Caco-2 (cell line): Measurements from ENCODE around the gene ECEL1. TPM values are rescaled to one million over a fixed set of nuclear protein-coding genes. Genes with fewer than 3 reads are reported as not detected.
"Not testable (repeated sequence)": the region's sequence is repeated elsewhere in the genome, so short reads cannot be mapped to it uniquely, and the experiment has no call there.

Source experiments
- BruUV-seq: library from RNA; stranded (reverse); fragments of 400-500 nt; replicated peaks from 2 replicates; lab custom pipeline; 2021; lab: Mats Ljungman, UMichigan
- CTCF ChIA-PET: fragments of 300-600 bp; sonication (Branson Sonifier 250); formaldehyde crosslinking; loops from one replicate; lab custom pipeline; 2022; ENCODE audit warnings: antibody characterized with exemption; lab: Charles Lee
- POLR2A ChIA-PET: fragments of 300-600 bp; sonication (Branson Sonifier 250); formaldehyde crosslinking; loops from one replicate; lab custom pipeline; 2022; ENCODE audit warnings: antibody characterized with exemption; lab: Charles Lee
- DNase-seq, 2 experiments: peaks; one replicate each; pipeline versions ENCODE4 v3.0.0 to v3.0.0-alpha.2; 2020 to 2022
- H3K27me3 ChIP-seq: replicated peaks from 2 replicates; pipeline ENCODE4 v1.6.0; 2011; ENCODE audit warnings: low read length; ENCODE audit not compliant: control insufficient read depth, insufficient read depth
- H3K36me3 ChIP-seq: 2 replicates; pipeline ENCODE4 v1.5.1; 2011; ENCODE audit warnings: low read length; ENCODE audit not compliant: control insufficient read depth, insufficient read depth
- H3K4me1 ChIP-seq: fragments of 250-450 bp; sonication (Bioruptor Pico); 2 replicates; pipeline ENCODE4 v1.5.1; 2020; ENCODE audit warnings: mild to moderate bottlenecking
- H3K4me3 ChIP-seq: 2 replicates; pipeline ENCODE4 v1.5.1; 2011; ENCODE audit warnings: low read depth, mild to moderate bottlenecking, control low read depth, low read length
- H3K9me3 ChIP-seq: fragments of 250-450 bp; sonication (Bioruptor Pico); 2 replicates; pipeline ENCODE4 v1.5.1; 2020; ENCODE audit warnings: mild to moderate bottlenecking, moderate library complexity
- H3K27ac Mint-ChIP-seq: one replicate; pipeline ENCODE4 v1.8.0; 2022; ENCODE audit warnings: mixed read lengths; ENCODE audit not compliant: unreplicated experiment
- H3K27me3 Mint-ChIP-seq: one replicate; pipeline ENCODE4 v1.8.0; 2022; ENCODE audit warnings: mixed read lengths; ENCODE audit not compliant: insufficient read depth, unreplicated experiment
- H3K36me3 Mint-ChIP-seq: one replicate; pipeline ENCODE4 v1.8.0; 2022; ENCODE audit warnings: mild to moderate bottlenecking, mixed read lengths; ENCODE audit not compliant: insufficient read depth, unreplicated experiment
- H3K4me1 Mint-ChIP-seq: one replicate; pipeline ENCODE4 v1.8.0; 2022; ENCODE audit warnings: low read depth, mixed read lengths; ENCODE audit not compliant: unreplicated experiment
- H3K4me3 Mint-ChIP-seq: one replicate; pipeline ENCODE4 v1.8.0; 2022; ENCODE audit warnings: mild to moderate bottlenecking, moderate library complexity, mixed read lengths; ENCODE audit not compliant: unreplicated experiment
- H3K9me3 Mint-ChIP-seq: one replicate; pipeline ENCODE4 v1.8.0; 2022; ENCODE audit warnings: mixed read lengths; ENCODE audit not compliant: unreplicated experiment
- intact Hi-C: fragments of 100-400 bp; cut with micrococcal nuclease; formaldehyde crosslinking; loops from one replicate; pipeline ENCODE4 v1.10.0; 2022; ENCODE audit not compliant: unreplicated experiment
- total RNA-seq: library from RNA; stranded (reverse); gene quantifications from 2 replicates; pipeline ENCODE4 v1.2.3, GENCODE V29; 2022
- TF ChIP-seq, protein P1 (sequence below), 2 experiments: fragments of 200-600 bp in 1 of 2; IDR thresholded peaks; 1 replicate in 1 of 2; 2 replicates in 1 of 2; pipeline versions ENCODE4 v1.5.1 to v1.8.0; 2011 to 2022; ENCODE audit warnings: antibody characterized with exemption in 1 of 2, control low read depth in 1 of 2, inconsistent platforms in 1 of 2, low read depth in 1 of 2, low read length in 1 of 2, mild to moderate bottlenecking in 1 of 2, moderate library complexity in 1 of 2; ENCODE audit not compliant: insufficient read depth in 1 of 2, severe bottlenecking in 1 of 2, unreplicated experiment in 1 of 2

The ECEL1 gene
- total RNA-seq, 1 experiment from 2014 or later = 6.4 TPM

DNA sequence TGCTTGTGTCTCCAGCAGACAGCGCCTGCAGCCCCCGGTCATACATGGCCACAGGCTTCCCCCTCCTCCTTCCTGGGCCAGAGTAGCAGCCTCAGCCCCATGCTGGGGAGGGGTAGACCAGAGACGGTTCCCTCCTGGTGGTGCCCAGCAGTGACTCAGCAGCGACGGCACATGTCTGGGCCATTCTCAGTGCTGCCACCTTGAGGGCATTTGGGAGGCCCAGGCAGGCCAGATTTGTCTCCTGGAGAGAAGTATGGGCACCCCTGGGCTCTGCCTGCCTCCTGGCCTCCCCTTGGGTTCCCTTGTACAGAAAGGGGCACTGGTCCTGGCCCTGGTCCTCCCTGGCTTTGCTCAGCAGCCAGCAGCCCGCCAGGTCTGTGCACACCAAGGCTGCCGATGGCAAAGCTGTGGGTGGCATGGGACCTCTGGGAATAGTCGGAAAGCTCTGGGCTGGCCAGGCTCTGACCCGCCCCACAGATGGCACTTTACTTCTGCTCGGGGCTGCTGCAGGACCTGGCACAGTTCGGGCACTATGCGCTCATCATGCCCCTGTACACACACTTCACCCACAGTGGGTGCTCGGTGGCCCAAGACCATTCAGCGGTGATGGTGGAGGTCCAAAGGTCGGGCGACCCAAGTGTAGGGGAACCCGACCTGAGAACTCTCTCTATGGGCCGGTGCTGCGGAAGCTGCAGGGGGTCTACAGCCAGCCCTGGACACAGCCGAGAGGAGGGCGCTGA is 43.1 kb downstream of the ECEL1 start:
- Histone ChIP-seq H3K27me3 (no peaks in the 10 kb centered on the region), H3K4me1 (0 out of 2 replicates have a peak, but pooled peaks cover 4% of the 10 kb centered on the region), H3K36me3 (no peaks in the 10 kb centered on the region), H3K4me3 (no peak overlapping the region), H3K9me3 (no peaks in the 10 kb centered on the region)
- intact Hi-C loops = loop anchor here (5.0 kb wide), 2 partner anchors 78 to 592 kb away; partner anchors contain the start of gene PRSS56
- Mint-ChIP-seq H3K27me3 (no peaks in the 10 kb centered on the region), H3K9me3 (no peaks in the 10 kb centered on the region), H3K27ac (no peak overlapping the region), H3K4me1 (no peaks in the 10 kb centered on the region), H3K36me3 (no peaks in the 10 kb centered on the region), H3K4me3 (no peak overlapping the region)
- TF ChIP-seq, protein P1, sequence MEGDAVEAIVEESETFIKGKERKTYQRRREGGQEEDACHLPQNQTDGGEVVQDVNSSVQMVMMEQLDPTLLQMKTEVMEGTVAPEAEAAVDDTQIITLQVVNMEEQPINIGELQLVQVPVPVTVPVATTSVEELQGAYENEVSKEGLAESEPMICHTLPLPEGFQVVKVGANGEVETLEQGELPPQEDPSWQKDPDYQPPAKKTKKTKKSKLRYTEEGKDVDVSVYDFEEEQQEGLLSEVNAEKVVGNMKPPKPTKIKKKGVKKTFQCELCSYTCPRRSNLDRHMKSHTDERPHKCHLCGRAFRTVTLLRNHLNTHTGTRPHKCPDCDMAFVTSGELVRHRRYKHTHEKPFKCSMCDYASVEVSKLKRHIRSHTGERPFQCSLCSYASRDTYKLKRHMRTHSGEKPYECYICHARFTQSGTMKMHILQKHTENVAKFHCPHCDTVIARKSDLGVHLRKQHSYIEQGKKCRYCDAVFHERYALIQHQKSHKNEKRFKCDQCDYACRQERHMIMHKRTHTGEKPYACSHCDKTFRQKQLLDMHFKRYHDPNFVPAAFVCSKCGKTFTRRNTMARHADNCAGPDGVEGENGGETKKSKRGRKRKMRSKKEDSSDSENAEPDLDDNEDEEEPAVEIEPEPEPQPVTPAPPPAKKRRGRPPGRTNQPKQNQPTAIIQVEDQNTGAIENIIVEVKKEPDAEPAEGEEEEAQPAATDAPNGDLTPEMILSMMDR (IDR thresholded peaks at IDR 0.05; ENCODE audit: insufficient read depth in 1 of 2, low read depth in 1 of 2, low read length in 1 of 2, severe bottlenecking in 1 of 2, unreplicated experiment in 1 of 2) = peak; percentile 31 to 35
- peak in 1 of 2 experiments; percentile 47 for DNase-seq
- no TSS peak for BruUV-seq
- ChIA-PET POLR2A (no interaction called here), CTCF (interaction anchor here (0.7 kb wide), 1 partner anchor 10 kb away, joined by 4 read pairs; no protein-coding TSS in a partner anchor)

DNA sequence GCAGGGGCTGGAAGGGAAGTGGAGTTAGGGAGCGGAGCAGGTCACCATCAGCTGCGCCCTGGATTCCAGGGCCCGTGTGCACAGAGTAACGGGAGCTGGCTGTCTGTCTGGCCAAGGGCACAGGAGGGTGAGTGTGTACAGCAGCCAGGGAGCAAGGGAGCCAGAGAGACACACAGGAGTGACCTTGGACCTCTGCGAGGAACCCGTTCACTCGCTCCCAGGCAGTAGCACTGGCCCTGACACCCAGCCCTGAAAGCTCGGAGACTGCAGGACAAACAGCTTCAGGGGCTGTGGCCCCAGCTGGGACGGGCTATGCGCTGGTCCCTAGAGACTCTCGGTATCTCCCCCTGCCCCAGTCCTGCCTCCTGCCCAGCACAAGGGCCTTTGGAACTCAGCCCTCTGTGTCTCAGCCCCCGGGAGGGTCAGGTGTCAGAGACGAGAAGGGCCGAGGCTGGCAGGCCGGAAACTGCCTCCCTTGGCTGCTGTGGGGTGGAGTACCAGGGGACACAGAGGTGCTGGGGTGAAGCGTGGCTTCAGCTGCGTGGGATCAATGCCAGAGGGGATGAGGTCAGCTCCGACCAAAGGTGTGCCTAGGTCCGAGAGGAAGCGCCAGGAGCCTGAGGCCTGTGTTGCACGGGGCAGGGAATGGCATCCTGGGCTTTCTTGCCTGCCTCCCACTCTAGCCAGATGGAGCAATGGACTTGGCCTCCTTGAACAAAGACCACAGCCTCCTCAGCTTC is 43.8 kb downstream of the ECEL1 start:
- H3K4me3 ChIP-seq, H3K27ac Mint-ChIP-seq, H3K9me3 Mint-ChIP-seq, BruUV-seq, H3K4me3 Mint-ChIP-seq, H3K4me1 Mint-ChIP-seq, CTCF ChIA-PET, H3K36me3 Mint-ChIP-seq, H3K27me3 Mint-ChIP-seq, H3K9me3 ChIP-seq, POLR2A ChIA-PET, H3K4me1 ChIP-seq, H3K36me3 ChIP-seq, H3K27me3 ChIP-seq, DNase-seq: not testable (repeated sequence)
- intact Hi-C loops = loop anchor here (5.0 kb wide), 2 partner anchors 78 to 592 kb away; partner anchors contain the start of gene PRSS56

DNA sequence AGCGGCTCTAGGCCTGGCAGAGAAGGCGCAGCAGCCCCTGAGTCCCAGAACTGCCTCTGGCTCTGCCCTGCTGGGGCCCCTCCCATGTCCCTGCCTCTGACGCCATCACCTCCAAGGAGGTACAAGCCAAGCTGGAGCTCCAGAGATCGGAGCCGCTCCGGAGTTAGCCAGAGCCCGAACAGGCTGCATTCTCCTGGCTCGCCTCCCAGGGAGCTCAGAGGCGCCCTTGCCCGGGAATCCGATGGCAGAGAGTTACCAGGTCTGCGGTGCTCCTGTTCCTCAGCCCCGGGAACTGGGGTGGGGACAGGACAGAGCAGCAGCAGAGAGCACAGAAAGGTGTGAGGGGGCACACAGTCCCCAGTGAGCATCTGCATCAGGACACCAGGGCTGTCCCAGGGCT is 44.6 kb downstream of the ECEL1 start:
- H3K9me3 Mint-ChIP-seq, H3K27me3 ChIP-seq, POLR2A ChIA-PET, DNase-seq, H3K4me1 ChIP-seq, BruUV-seq, H3K4me3 Mint-ChIP-seq, H3K36me3 Mint-ChIP-seq, H3K9me3 ChIP-seq, H3K27ac Mint-ChIP-seq, CTCF ChIA-PET, H3K27me3 Mint-ChIP-seq, H3K36me3 ChIP-seq, H3K4me1 Mint-ChIP-seq, H3K4me3 ChIP-seq: not testable (repeated sequence)
- intact Hi-C loops = loop anchor here (5.0 kb wide), 2 partner anchors 79 to 591 kb away; partner anchors contain the start of gene PRSS56

DNA sequence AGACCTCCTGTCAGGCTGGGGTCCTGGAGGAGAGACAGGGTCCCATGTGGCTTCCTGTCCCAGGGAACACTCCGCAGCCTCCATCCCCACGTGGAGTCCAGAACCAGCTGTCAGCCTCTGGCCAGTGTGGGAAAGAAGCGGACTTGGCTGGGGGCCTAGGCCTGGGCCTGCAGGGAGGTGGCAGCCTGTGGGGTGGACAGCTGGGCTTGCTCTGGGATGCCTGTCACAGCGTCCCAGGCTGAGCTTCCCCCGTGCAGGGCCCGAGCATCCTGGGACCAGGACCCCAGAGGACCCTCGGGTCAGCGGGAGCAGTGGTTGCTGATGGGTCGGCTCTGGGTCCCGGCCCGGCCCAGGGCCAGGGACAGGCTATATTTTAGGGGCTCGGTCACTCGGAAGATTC is 45.2 kb downstream of the ECEL1 start:
- intact Hi-C loops = loop anchor here (5.0 kb wide), 2 partner anchors 80 to 590 kb away; partner anchors contain the start of gene PRSS56
- H3K4me1 Mint-ChIP-seq, H3K27ac Mint-ChIP-seq, H3K36me3 Mint-ChIP-seq, DNase-seq, H3K27me3 Mint-ChIP-seq, H3K27me3 ChIP-seq, H3K9me3 Mint-ChIP-seq, H3K4me3 Mint-ChIP-seq, H3K4me1 ChIP-seq, H3K4me3 ChIP-seq, H3K36me3 ChIP-seq, BruUV-seq, H3K9me3 ChIP-seq, CTCF ChIA-PET, POLR2A ChIA-PET: not testable (repeated sequence)

DNA sequence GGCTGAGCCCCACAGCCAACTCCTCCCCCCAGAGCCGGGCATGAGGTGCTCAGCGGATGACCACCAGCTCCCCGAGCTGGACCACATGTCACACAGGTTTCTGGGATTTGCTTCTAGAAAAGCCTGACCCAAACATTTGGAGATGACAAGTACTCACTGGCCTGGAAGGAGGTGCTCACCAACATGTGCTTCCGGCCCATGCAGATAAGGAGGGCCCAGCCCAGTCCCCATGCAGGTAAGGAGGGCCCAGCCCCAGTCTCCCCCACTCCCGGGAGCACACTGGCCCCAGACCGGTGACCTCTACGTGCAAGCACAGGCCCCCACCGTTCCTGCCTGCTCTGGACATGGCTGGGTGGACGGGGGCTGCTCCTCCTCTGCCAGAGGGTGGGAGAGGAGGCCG is 45.7 kb downstream of the ECEL1 start:
- H3K27me3 Mint-ChIP-seq, H3K4me3 Mint-ChIP-seq, POLR2A ChIA-PET, H3K27me3 ChIP-seq, H3K9me3 ChIP-seq, H3K36me3 ChIP-seq, H3K4me3 ChIP-seq, H3K4me1 Mint-ChIP-seq, BruUV-seq, DNase-seq, H3K27ac Mint-ChIP-seq, H3K4me1 ChIP-seq, CTCF ChIA-PET, H3K36me3 Mint-ChIP-seq, H3K9me3 Mint-ChIP-seq: not testable (repeated sequence)
- intact Hi-C loops = loop anchor here (5.0 kb wide), 2 partner anchors 80 to 590 kb away; partner anchors contain the start of gene PRSS56
